Measurements from ENCODE around the gene CIROP.

GRCh38 chr14:23063601-23064000 is 41.2 kb downstream of the CIROP start:
- TF ChIP-seq CTCF (conservative IDR thresholded peaks at IDR 0.05) (no peak), ZFX (IDR thresholded peaks at IDR 0.05) (no peak)
